ENCODE results near the gene KLHL29.

DNA sequence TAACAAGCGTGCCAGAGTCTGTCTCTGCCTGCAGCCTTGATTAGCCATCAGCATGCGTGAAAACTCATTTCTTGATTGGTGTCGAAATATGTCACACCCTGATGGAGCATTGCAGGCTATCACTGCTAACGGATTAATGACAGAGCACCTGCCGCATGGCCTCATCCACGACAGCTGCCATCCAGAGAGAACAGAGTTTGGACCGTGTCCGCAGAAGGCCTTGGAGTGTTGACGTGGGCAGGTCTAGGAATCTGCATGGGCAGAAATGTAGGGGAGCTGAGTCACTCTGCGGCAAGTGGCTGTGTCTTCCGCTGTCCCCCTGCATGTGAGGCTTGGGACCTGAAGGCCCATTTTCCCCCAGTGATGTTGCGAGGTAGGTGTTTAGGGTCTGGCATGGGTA is 43.0 kb downstream of the KLHL29 start:
- TF ChIP-seq, protein P1, sequence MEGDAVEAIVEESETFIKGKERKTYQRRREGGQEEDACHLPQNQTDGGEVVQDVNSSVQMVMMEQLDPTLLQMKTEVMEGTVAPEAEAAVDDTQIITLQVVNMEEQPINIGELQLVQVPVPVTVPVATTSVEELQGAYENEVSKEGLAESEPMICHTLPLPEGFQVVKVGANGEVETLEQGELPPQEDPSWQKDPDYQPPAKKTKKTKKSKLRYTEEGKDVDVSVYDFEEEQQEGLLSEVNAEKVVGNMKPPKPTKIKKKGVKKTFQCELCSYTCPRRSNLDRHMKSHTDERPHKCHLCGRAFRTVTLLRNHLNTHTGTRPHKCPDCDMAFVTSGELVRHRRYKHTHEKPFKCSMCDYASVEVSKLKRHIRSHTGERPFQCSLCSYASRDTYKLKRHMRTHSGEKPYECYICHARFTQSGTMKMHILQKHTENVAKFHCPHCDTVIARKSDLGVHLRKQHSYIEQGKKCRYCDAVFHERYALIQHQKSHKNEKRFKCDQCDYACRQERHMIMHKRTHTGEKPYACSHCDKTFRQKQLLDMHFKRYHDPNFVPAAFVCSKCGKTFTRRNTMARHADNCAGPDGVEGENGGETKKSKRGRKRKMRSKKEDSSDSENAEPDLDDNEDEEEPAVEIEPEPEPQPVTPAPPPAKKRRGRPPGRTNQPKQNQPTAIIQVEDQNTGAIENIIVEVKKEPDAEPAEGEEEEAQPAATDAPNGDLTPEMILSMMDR (IDR thresholded peaks at IDR 0.05; ENCODE audit: insufficient read depth, low read depth, low read length): no peak
- TF ChIP-seq EZH2 (IDR thresholded peaks at IDR 0.05; ENCODE audit: insufficient read depth, low read length): no peak
